GM12864 (cell line): ENCODE measurements around the gene CASKIN2.

ENCODE experiments used
- DNase-seq: peaks from one replicate; pipeline ENCODE4 v3.0.0-alpha.2; 2011; ENCODE audit warnings: low read depth
- H3K4me3 ChIP-seq: 2 replicates; pipeline ENCODE4 v1.5.1; 2011; ENCODE audit warnings: mild to moderate bottlenecking, low read depth, low read length, control low read depth
- TF ChIP-seq, protein P1 (sequence below): IDR thresholded peaks from 2 replicates; pipeline ENCODE4 v1.5.1; 2011; ENCODE audit warnings: low read depth, mild to moderate bottlenecking, moderate library complexity, low read length, control low read depth, inconsistent platforms; ENCODE audit errors: missing control alignments

CASKIN2 gene

DNA sequence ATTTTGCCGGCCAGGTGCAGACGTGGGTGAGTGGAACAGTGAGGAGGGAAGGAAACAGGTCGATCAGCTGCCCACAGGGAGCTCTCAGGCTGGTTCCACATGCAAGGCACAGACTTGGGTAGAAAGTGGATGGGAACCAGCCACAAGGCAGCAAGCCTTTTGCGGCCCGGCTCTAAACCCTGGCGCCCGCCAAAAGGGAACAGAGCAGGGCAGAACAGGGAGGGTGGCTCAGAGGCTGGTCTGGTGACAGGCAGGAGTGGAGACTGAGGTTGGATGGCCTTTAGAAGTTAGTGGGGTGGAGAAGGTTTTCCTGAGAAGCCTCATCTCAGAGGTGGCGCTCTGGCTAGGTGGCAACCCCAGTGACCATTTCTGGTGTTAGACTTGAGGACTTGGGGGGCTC, 20.5 kb upstream of the CASKIN2 start:
- TF ChIP-seq, protein P1, sequence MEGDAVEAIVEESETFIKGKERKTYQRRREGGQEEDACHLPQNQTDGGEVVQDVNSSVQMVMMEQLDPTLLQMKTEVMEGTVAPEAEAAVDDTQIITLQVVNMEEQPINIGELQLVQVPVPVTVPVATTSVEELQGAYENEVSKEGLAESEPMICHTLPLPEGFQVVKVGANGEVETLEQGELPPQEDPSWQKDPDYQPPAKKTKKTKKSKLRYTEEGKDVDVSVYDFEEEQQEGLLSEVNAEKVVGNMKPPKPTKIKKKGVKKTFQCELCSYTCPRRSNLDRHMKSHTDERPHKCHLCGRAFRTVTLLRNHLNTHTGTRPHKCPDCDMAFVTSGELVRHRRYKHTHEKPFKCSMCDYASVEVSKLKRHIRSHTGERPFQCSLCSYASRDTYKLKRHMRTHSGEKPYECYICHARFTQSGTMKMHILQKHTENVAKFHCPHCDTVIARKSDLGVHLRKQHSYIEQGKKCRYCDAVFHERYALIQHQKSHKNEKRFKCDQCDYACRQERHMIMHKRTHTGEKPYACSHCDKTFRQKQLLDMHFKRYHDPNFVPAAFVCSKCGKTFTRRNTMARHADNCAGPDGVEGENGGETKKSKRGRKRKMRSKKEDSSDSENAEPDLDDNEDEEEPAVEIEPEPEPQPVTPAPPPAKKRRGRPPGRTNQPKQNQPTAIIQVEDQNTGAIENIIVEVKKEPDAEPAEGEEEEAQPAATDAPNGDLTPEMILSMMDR: no peak

DNA sequence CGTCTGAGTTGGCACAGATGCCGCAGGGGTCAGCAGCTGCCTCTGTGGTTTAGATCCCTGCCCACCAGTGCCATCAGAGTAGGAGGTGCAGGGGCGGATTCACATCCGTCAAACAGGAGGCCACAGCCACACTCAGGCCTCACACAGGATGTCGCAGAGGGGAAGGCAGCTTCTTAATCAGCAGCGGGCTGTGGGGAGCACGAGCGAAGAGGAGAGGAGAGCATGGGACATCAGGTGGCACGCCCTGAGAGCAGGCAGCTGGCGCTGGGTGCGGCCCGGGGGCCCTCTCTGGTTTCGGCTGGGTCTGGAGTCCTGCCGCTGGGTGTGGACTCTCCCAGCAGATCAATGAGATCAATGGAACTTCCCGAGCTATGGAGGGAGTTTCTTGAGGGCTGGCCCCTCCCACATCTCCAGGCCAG, 19.8 kb upstream of the CASKIN2 start:
- no peak overlapping the region for H3K4me3 ChIP-seq

More for the DNA sequence above, 20.5 kb upstream of the CASKIN2 start:
- H3K4me3 ChIP-seq: no peak overlapping the region
- DNase-seq: no peak

DNA sequence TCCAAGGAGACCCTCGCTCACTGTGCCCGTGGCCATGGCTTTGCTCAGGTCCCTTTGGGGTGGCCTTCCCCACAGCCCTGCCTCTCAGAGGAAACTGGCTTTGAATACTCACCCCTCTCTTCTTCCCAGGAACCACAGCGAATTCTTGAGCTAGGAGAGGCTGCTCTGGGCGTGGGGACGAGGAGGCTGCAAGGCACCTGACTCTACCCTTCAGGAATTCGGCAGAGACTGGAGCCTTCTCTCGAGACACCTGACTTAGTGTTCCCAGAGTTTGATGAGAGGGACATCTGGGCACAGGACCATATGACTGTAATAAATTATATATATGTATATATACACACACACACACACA, 16.4 kb upstream of the CASKIN2 start:
- H3K4me3 ChIP-seq: no peak overlapping the region
- TF ChIP-seq, protein P1: no peak
- no peak for DNase-seq

More for the DNA sequence above, 19.8 kb upstream of the CASKIN2 start:
- DNase-seq: no peak
- TF ChIP-seq, protein P1: no peak

DNA sequence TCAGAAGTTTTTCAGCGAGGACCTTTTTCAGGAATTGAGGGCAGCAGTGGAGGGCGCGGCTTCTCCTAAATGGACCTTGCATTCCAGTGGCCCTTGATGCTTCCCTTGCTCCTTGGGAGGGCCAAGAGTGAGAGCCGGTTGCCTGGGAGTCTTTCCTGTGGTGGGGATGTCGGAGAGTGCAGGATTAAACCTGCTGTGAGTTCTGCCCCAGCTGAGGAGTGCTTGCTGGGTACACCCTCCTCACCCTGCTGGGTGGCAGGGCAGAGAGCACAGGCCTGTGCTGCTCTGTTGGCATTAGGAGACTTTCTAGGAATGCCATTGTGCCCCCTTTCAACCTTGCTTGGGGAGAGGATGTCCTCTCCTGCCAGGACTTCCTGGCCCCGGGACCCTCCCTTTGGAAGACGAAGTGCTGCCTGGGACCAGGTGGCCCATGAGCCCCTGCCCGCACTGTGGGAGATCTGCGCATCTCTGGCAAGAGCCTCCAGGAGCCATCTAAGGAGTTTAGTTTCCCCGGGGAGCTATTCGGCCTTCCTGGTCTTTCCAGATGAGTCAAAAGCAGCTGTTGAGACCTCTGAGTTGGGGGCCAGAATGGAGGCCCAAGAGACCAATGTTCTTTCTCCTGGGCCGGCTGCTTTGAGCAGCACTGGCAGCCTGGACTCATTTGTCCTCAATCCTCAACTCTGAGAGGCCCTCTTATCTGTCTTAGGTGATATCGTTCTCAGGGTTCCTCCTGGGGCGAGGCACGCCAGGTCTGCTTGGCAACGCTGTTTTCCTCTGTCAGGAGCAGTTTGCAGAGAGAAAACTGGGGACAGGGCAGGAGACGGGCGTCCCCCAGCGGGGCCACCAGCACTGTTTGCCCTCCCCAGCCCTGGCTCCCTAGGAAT, 15.7 kb upstream of the CASKIN2 start:
- TF ChIP-seq, protein P1: no peak

DNA sequence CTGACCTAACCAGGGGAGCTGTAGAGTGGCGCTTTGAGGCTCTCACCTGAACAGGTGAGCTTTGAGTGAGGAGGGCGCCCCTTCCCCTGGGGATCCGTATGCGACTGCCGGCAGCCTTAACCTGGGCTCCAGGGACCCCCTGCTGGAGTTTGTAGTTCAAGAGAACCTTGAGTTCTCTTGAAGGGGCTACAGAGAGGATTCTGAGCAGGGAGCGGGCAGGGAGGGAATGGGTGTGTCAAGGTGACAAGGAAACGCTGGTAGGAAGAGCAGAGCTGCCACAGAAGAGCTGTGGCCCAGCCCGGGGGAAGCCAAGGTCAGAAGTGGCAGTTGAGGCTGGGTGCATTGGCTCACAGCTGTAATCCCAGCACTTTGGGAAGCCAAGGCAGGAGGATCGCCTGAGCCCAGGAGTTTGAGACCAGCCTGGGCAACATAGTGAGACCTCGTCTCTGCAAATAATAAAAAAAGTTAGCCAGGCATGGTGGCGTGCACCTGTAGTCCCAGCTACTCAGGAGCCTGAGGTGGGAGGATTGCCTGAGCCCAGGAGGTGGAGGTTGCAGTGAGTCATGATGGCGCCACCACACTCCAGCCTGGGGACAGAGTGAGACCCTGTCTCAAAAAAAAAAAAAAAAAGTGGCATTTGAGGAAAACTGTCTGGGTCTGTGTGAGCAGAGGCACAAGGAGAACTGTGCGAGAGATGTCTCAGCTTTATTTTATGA, 11.4 kb upstream of the CASKIN2 start:
- DNase-seq: no peak

More for the DNA sequence above, 15.7 kb upstream of the CASKIN2 start:
- no peak for DNase-seq
- H3K4me3 ChIP-seq: no peak overlapping the region

DNA sequence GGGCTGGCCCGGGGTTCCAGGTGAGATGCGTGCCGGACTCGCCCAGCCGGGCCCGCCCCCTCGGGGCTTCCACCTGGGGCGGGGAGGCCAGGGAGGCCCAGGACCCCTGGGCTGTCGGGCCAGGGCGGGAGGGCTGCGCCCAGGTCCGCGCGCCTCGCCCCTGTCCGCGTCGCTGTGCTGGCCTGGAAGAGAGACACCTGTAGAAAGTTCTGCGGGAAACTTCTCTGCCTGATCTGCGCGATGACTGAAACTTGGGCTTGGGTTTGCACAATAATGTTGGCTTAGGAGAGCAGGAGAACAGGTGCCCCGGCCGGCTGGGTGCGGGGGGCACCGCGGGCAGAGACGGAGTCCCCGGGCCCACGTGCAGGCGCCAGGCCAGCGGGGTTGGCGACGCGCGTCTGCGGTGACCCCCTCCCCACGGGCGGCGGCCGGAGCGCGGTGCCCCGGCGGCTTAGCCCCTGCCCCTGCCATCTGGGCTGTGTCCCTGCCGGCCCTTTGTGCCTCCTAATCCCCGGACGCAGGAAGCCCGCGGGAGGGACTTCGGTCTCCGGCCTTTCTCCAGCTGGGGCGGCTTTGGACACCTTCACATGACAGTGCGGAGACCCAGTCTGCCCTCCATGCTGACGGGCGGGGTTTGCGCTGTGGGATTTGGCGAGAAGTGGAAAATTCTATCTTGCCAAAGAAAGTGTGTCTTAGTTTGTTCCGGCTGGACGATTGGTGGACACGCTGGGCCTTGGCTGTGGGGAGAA, 10.6 kb upstream of the CASKIN2 start:
- TF ChIP-seq, protein P1: no peak
- peak overlapping the region; percentile 59 for H3K4me3 ChIP-seq
- no peak for DNase-seq

More for the DNA sequence above, 11.4 kb upstream of the CASKIN2 start:
- TF ChIP-seq, protein P1: no peak
- H3K4me3 ChIP-seq: no peak overlapping the region
